OCI-LY7 (cell line): ENCODE data around the gene RSPH6A. TPM values are rescaled to one million over a fixed set of nuclear protein-coding genes. Genes with fewer than 3 reads are reported as not detected.

ENCODE experiments used
- BruUV-seq: library from RNA; stranded (reverse); fragments of 400-500 nt; replicated peaks from 2 replicates; lab custom pipeline; 2021; lab: Mats Ljungman, UMichigan
- CTCF ChIA-PET: fragments of 300-600 bp; sonication (Branson Sonifier 250); formaldehyde crosslinking; loops from one replicate; lab custom pipeline; 2022; ENCODE audit warnings: antibody characterized with exemption; ENCODE audit not compliant: unreplicated experiment; lab: Charles Lee
- POLR2A ChIA-PET: fragments of 300-600 bp; sonication (Branson Sonifier 250); formaldehyde crosslinking; loops from one replicate; lab custom pipeline; 2022; ENCODE audit warnings: antibody characterized with exemption; lab: Charles Lee
- DNase-seq: peaks from one replicate; pipeline ENCODE4 v3.0.0-alpha.2; 2015; ENCODE audit warnings: low spot score
- H2AFZ ChIP-seq: fragments of 200-600 bp; sonication (generic), shearing (Covaris generic); 2 replicates; pipeline ENCODE4 v1.6.1; 2014; ENCODE audit warnings: mild to moderate bottlenecking, antibody characterized with exemption, low read length, moderate library complexity
- H3K27ac ChIP-seq: fragments of 200-600 bp; sonication (generic); 2 replicates; pipeline ENCODE4 v1.5.1; 2014; ENCODE audit warnings: mixed run types, low read depth, mild to moderate bottlenecking, moderate library complexity, low read length, inconsistent platforms; ENCODE audit not compliant: poor library complexity, severe bottlenecking
- H3K36me3 ChIP-seq: fragments of 200-600 bp; sonication (generic); 2 replicates; pipeline ENCODE4 v1.6.1; 2014; ENCODE audit warnings: mild to moderate bottlenecking, antibody characterized with exemption, low read length, moderate library complexity, mixed read lengths; ENCODE audit not compliant: insufficient read depth
- H3K4me1 ChIP-seq: fragments of 200-600 bp; sonication (generic); 2 replicates; pipeline ENCODE4 v1.5.1; 2014; ENCODE audit warnings: mild to moderate bottlenecking, low read length; ENCODE audit not compliant: insufficient read depth, poor library complexity, severe bottlenecking
- H3K4me2 ChIP-seq: fragments of 200-600 bp; sonication (generic); 2 replicates; pipeline ENCODE4 v1.6.1; 2014; ENCODE audit warnings: mild to moderate bottlenecking, low read length
- H3K4me3 ChIP-seq: fragments of 200-600 bp; sonication (generic); 2 replicates; pipeline ENCODE4 v1.5.1; 2014; ENCODE audit warnings: mild to moderate bottlenecking, low read depth, low read length; ENCODE audit not compliant: poor library complexity, severe bottlenecking
- H3K79me2 ChIP-seq: fragments of 200-600 bp; sonication (generic); 2 replicates; pipeline ENCODE4 v1.6.1; 2016; ENCODE audit warnings: low read depth, mild to moderate bottlenecking, low read length, moderate library complexity, mixed read lengths; ENCODE audit not compliant: insufficient read depth
- H3K9me2 ChIP-seq: fragments of 200-600 bp; sonication (generic); 2 replicates; pipeline ENCODE4 v1.6.1; 2016; ENCODE audit warnings: mild to moderate bottlenecking, low read length, mixed read lengths; ENCODE audit not compliant: insufficient read depth
- H3K9me3 ChIP-seq: fragments of 200-600 bp; sonication (generic); 2 replicates; pipeline ENCODE4 v1.6.1; 2014; ENCODE audit warnings: mild to moderate bottlenecking, mixed run types, low read length, mixed read lengths
- H4K20me1 ChIP-seq: fragments of 200-600 bp; sonication (generic); 2 replicates; pipeline ENCODE4 v1.6.1; 2014; ENCODE audit warnings: mild to moderate bottlenecking, antibody characterized with exemption, low read length, moderate library complexity, mixed read lengths; ENCODE audit not compliant: insufficient read depth
- EZH2phosphoT487 ChIP-seq: fragments of 200-600 bp; sonication (generic); IDR thresholded peaks from 2 replicates; pipeline ENCODE4 v1.6.1; 2018; ENCODE audit warnings: low read depth, borderline replicate concordance, mild to moderate bottlenecking, mixed run types, antibody characterized with exemption, low read length, moderate library complexity, mixed read lengths
- intact Hi-C: fragments of 100-400 bp; cut with micrococcal nuclease; formaldehyde crosslinking; loops from one replicate; pipeline ENCODE4 v1.10.0; 2022; ENCODE audit not compliant: unreplicated experiment
- total RNA-seq, 2 experiments: library from RNA; depleted of rRNA in 1 of 2; stranded (reverse); fragments of >200 nt in 1 of 2; shearing (Covaris generic) in 1 of 2; gene quantifications; 2 replicates each; pipeline ENCODE4 v1.2.3, GENCODE V29; 2014 to 2022
- TF ChIP-seq, protein P1 (sequence below): fragments of 200-600 bp; sonication (generic); conservative IDR thresholded peaks from 2 replicates; pipeline ENCODE4 v1.5.1; 2014; ENCODE audit warnings: mild to moderate bottlenecking, antibody characterized with exemption, low read length, moderate library complexity, mixed read lengths

The RSPH6A gene
- total RNA-seq, 2 experiments from 2014 or later = 0.16 to 0.72 TPM

DNA sequence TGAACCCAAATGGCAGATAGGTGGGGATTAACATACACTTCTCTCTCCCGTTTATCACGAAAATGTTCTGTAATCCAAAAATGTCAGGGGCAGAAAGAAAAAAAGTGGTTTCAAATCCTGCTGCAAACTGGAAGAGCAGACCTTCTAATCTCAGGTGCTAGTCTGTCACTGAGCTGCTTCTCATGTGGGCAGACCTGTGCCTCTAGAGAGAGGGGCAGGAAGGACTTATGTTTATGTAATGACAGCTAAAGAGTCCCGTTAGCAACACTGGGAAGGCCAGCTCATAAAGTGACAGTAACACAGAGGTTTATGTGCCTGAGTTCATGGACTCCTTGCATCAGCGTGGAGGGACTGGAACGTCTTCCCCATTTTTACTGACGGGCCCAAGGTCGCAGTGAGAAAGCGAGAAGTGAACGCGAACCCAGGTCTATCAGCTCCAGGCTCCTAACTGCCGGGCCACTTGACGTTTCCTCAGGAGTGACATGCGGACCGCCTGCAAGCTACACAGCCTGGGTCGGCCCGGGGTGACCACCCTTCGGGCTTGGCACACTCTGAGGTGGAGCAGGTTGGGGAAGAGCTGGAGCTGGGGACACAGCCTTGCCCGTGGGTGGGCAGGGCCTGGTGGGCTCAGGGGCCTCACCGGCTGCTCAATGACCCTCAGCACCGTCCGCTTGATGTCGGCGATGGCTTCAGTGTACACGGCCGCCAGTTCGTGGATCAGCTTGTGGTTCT lies 9.6 kb upstream of the RSPH6A start:
- no peak for DNase-seq
- no peak overlapping the region for H3K4me2 ChIP-seq
- intact Hi-C loops = no loop called here
- no TSS peak for BruUV-seq
- no peaks in the 10 kb centered on the region for H3K79me2 ChIP-seq
- no peaks in the 10 kb centered on the region for H3K9me3 ChIP-seq
- no peaks in the 10 kb centered on the region for H3K4me1 ChIP-seq
- H3K27ac ChIP-seq = no peak overlapping the region
- CTCF ChIA-PET = no interaction called here
- POLR2A ChIA-PET = no interaction called here
- no peaks in the 10 kb centered on the region for H3K9me2 ChIP-seq
- TF ChIP-seq, protein P1, sequence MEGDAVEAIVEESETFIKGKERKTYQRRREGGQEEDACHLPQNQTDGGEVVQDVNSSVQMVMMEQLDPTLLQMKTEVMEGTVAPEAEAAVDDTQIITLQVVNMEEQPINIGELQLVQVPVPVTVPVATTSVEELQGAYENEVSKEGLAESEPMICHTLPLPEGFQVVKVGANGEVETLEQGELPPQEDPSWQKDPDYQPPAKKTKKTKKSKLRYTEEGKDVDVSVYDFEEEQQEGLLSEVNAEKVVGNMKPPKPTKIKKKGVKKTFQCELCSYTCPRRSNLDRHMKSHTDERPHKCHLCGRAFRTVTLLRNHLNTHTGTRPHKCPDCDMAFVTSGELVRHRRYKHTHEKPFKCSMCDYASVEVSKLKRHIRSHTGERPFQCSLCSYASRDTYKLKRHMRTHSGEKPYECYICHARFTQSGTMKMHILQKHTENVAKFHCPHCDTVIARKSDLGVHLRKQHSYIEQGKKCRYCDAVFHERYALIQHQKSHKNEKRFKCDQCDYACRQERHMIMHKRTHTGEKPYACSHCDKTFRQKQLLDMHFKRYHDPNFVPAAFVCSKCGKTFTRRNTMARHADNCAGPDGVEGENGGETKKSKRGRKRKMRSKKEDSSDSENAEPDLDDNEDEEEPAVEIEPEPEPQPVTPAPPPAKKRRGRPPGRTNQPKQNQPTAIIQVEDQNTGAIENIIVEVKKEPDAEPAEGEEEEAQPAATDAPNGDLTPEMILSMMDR = no peak
- no peak for TF ChIP-seq EZH2phosphoT487
- H2AFZ ChIP-seq = no peak overlapping the region
- H3K36me3 ChIP-seq = peaks cover 91% of the 10 kb centered on the region
- H4K20me1 ChIP-seq = no peaks in the 10 kb centered on the region
- no peak overlapping the region for H3K4me3 ChIP-seq

DNA sequence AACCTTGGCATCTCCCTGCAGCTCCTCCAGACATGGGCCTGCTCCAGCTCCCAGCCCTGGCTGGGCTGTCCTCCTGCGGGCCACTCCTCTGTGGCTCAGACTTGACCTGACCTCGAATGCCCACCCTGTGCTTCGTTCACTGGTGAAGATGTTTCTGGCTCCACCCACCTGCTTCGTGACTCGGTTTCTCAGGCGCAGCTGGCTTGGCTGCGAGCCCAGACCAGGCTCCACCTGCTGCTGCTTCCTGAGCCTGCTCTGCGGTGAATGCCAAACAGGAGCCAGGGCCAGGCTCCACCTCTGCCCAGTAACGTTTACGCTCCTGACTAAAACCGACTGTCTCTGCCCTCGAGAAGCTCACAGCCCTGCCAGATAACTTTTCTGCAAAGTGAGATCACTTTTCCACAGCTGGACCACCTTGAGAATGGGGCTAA lies 8.9 kb upstream of the RSPH6A start:
- intact Hi-C loops = no loop called here
- H3K4me2 ChIP-seq = no peak overlapping the region
- no peak for DNase-seq
- H3K4me1 ChIP-seq = no peaks in the 10 kb centered on the region
- no peaks in the 10 kb centered on the region for H4K20me1 ChIP-seq
- H3K9me3 ChIP-seq = no peaks in the 10 kb centered on the region
- no peak overlapping the region for H3K27ac ChIP-seq
- no peaks in the 10 kb centered on the region for H3K9me2 ChIP-seq
- ChIA-PET POLR2A (interaction anchor here (0.6 kb wide), 1 partner anchor 13 kb away, joined by 10 read pairs; no protein-coding TSS in a partner anchor), CTCF (no interaction called here)
- H2AFZ ChIP-seq = no peak overlapping the region
- H3K36me3 ChIP-seq = peaks cover 91% of the 10 kb centered on the region
- BruUV-seq = no TSS peak
- TF ChIP-seq, protein P1 = no peak
- TF ChIP-seq EZH2phosphoT487 = no peak
- no peaks in the 10 kb centered on the region for H3K79me2 ChIP-seq
- H3K4me3 ChIP-seq = no peak overlapping the region

DNA sequence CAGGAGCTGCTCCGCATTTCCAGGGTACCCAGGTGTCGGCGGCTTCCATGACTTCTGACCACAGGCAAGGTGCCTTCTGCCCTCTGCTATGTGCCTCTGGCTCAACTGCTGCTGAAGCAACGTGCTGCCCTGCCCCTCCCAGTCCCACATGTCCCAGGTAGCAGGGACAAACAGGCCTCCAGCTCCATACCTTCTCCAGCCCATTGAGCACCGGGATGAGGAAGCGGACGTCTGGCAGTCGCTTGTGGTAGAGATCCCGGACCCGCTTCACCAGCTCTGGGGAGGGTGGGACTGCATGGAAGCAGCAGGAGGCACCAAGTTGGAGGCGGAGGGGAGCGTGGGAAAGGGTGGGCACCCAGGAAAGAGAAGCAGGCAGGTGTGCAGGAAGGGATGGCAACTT lies 8.1 kb upstream of the RSPH6A start:
- H3K9me2 ChIP-seq = no peaks in the 10 kb centered on the region
- no peak overlapping the region for H3K4me2 ChIP-seq
- POLR2A ChIA-PET = no interaction called here
- no peaks in the 10 kb centered on the region for H4K20me1 ChIP-seq
- no TSS peak for BruUV-seq
- H3K79me2 ChIP-seq = no peaks in the 10 kb centered on the region
- H3K9me3 ChIP-seq = no peaks in the 10 kb centered on the region
- H3K27ac ChIP-seq = no peak overlapping the region
- no peak for TF ChIP-seq EZH2phosphoT487
- TF ChIP-seq, protein P1 = no peak
- intact Hi-C loops = no loop called here
- CTCF ChIA-PET = no interaction called here
- no peak overlapping the region for H3K4me3 ChIP-seq
- no peaks in the 10 kb centered on the region for H3K4me1 ChIP-seq
- no peak overlapping the region for H2AFZ ChIP-seq
- no peak for DNase-seq
- H3K36me3 ChIP-seq = peaks cover 82% of the 10 kb centered on the region
